CD14-positive monocyte (primary cell): Measurements from ENCODE around the gene OTUB1. TPM values are rescaled to one million over a fixed set of nuclear protein-coding genes. Genes with fewer than 3 reads are reported as not detected.

ENCODE experiments used
- DNase-seq, 3 donors: peaks; one replicate each; pipeline ENCODE4 v3.0.0-alpha.2; 2011 to 2022
- H2AFZ ChIP-seq: 2 replicates; pipeline ENCODE4 v1.6.0; 2012; ENCODE audit warnings: mild to moderate bottlenecking, low read depth, low read length, inconsistent platforms; ENCODE audit not compliant: insufficient read depth, poor library complexity, severe bottlenecking
- H3K27ac ChIP-seq, 2 donors: 1 replicate in 1 of 2; 2 replicates in 1 of 2; pipeline ENCODE4 v1.5.1; 2012 to 2013; ENCODE audit warnings: low read length in 2 of 2, control low read depth in 1 of 2, inconsistent platforms in 1 of 2, low read depth in 1 of 2, mild to moderate bottlenecking in 1 of 2
- H3K27me3 ChIP-seq, 2 donors: one replicate each; pipeline versions ENCODE4 v1.6.0 to v1.6.1; 2011 to 2013; ENCODE audit warnings: low read length in 2 of 2; ENCODE audit not compliant: control insufficient read depth in 2 of 2, insufficient read depth in 2 of 2
- H3K36me3 ChIP-seq, 2 donors: replicated peaks in 1 of 2; 1 replicate in 1 of 2; 2 replicates in 1 of 2; pipeline versions ENCODE4 v1.5.1 to v1.6.1; 2012 to 2013; ENCODE audit warnings: low read length in 2 of 2, control low read depth in 1 of 2, inconsistent platforms in 1 of 2, mild to moderate bottlenecking in 1 of 2; ENCODE audit not compliant: insufficient read depth in 2 of 2, control insufficient read depth in 1 of 2
- H3K4me1 ChIP-seq, 2 donors: 1 replicate in 1 of 2; 2 replicates in 1 of 2; pipeline versions ENCODE4 v1.5.1 to v1.6.1; 2012 to 2013; ENCODE audit warnings: low read length in 2 of 2, control low read depth in 1 of 2, inconsistent platforms in 1 of 2, mild to moderate bottlenecking in 1 of 2, moderate library complexity in 1 of 2; ENCODE audit not compliant: insufficient read depth in 2 of 2, control insufficient read depth in 1 of 2
- H3K4me2 ChIP-seq: replicated peaks from 2 replicates; pipeline ENCODE3; 2012; ENCODE audit warnings: low read length, moderate library complexity, mild to moderate bottlenecking; ENCODE audit not compliant: poor library complexity, severe bottlenecking; ENCODE audit errors: extremely low read depth
- H3K4me3 ChIP-seq, 3 experiments: fragments of 200-600 bp in 1 of 3; sonication (generic) in 1 of 3; replicated peaks in 1 of 3; 1 replicate in 2 of 3; 2 replicates in 1 of 3; pipeline ENCODE4 v1.5.1; 2011 to 2013; ENCODE audit warnings: low read length in 3 of 3, mild to moderate bottlenecking in 3 of 3, control low read depth in 2 of 3, low read depth in 2 of 3, inconsistent platforms in 1 of 3, moderate library complexity in 1 of 3
- H3K79me2 ChIP-seq: 2 replicates; pipeline ENCODE4 v1.6.0; 2012; ENCODE audit warnings: mild to moderate bottlenecking, control low read depth, inconsistent platforms, low read length, moderate library complexity; ENCODE audit not compliant: insufficient read depth
- H3K9ac ChIP-seq: 2 replicates; pipeline ENCODE4 v1.6.0; 2017; ENCODE audit warnings: low read length, mild to moderate bottlenecking; ENCODE audit not compliant: insufficient read depth, poor library complexity, severe bottlenecking
- H3K9me3 ChIP-seq, 2 donors: replicated peaks in 1 of 2; 1 replicate in 1 of 2; 2 replicates in 1 of 2; pipeline versions ENCODE4 v1.5.1 to v1.6.1; 2012 to 2013; ENCODE audit warnings: low read length in 2 of 2, control low read depth in 1 of 2; ENCODE audit not compliant: control insufficient read depth in 1 of 2, insufficient read depth in 1 of 2
- H4K20me1 ChIP-seq: 2 replicates; pipeline ENCODE4 v1.6.0; 2012; ENCODE audit warnings: mild to moderate bottlenecking, low read length, control low read depth, moderate library complexity; ENCODE audit not compliant: insufficient read depth
- H3K27ac Mint-ChIP-seq, 7 donors: one replicate each; pipeline ENCODE4 v1.8.0; 2020; ENCODE audit warnings: mild to moderate bottlenecking in 7 of 7, mixed read lengths in 7 of 7, moderate library complexity in 6 of 7, inconsistent platforms in 2 of 7
- H3K27me3 Mint-ChIP-seq, 3 donors: one replicate each; pipeline ENCODE4 v1.8.0; 2021 to 2022; ENCODE audit warnings: low read depth in 3 of 3, mild to moderate bottlenecking in 3 of 3, mixed read lengths in 3 of 3, moderate library complexity in 3 of 3, inconsistent platforms in 1 of 3
- H3K36me3 Mint-ChIP-seq, 2 donors: one replicate each; pipeline ENCODE4 v1.8.0; 2020; ENCODE audit warnings: mixed read lengths in 2 of 2, inconsistent platforms in 1 of 2, mild to moderate bottlenecking in 1 of 2
- H3K4me1 Mint-ChIP-seq: one replicate; pipeline ENCODE4 v1.8.0; 2020; ENCODE audit warnings: mild to moderate bottlenecking, mixed read lengths
- H3K4me3 Mint-ChIP-seq, 2 donors: one replicate each; pipeline ENCODE4 v1.8.0; 2020; ENCODE audit warnings: mild to moderate bottlenecking in 2 of 2, mixed read lengths in 2 of 2, moderate library complexity in 1 of 2
- H3K9me3 Mint-ChIP-seq, 7 donors: one replicate each; pipeline ENCODE4 v1.8.0; 2020 to 2022; ENCODE audit warnings: mixed read lengths in 7 of 7, mild to moderate bottlenecking in 6 of 7, moderate library complexity in 6 of 7, inconsistent platforms in 2 of 7
- CTCF ChIP-seq: fragments of 200-600 bp; IDR thresholded peaks from one replicate; pipeline ENCODE4 v1.8.0; 2022; ENCODE audit warnings: antibody characterized with exemption, mild to moderate bottlenecking
- WGBS: methylation state at CpG from one replicate; pipeline ENCODE4 v1.1.5; 2013; ENCODE audit warnings: missing lambda C conversion rate; ENCODE audit not compliant: insufficient coverage; 5-methylcytosine and 5-hydroxymethylcytosine counted together
- intact Hi-C, 2 donors: fragments of 100-400 bp; cut with micrococcal nuclease; formaldehyde crosslinking; loops; one replicate each; pipeline versions ENCODE4 v1.15.0 to v1.15.1; 2023
- polyA plus RNA-seq, 3 donors: library from polyadenylated mRNA; depleted of rRNA in 1 of 3; unstranded in 2 of 3; stranded (reverse) in 1 of 3; fragments of 300-500 nt in 2 of 3; fragments of >200 nt in 1 of 3; fragmentation: Illumina TruSeq in 2 of 3; gene quantifications; 1 replicate in 2 of 3; 2 replicates in 1 of 3; pipeline ENCODE4 v1.2.3, GENCODE V29; 2012 to 2021

Gene OTUB1
- polyA plus RNA-seq, 3 donors, result 131 to 170 (median 140) TPM

GRCh38 chr11:64021757-64022093 lies 35.5 kb downstream of the OTUB1 start:
- H4K20me1 ChIP-seq, result no peaks in the 10 kb centered on the region
- Mint-ChIP-seq H3K4me3 (no peak overlapping the region), H3K9me3 (no peaks in the 10 kb centered on the region), H3K4me1 (peaks cover 2% of the 10 kb centered on the region), H3K36me3 (no peaks in the 10 kb centered on the region), H3K27me3 (peaks cover 3 to 9% (median 6%) of the 10 kb centered on the region in 3 donors), H3K27ac (no peak overlapping the region)
- 62% methylated on average over 5 of the region's 10 CpGs for WGBS
- intact Hi-C loops, result no loop called here
- H3K4me1 ChIP-seq, result no peaks in the 10 kb centered on the region
- no peaks in the 10 kb centered on the region for H3K9me3 ChIP-seq
- DNase-seq, result no peak
- H2AFZ ChIP-seq, result no peak overlapping the region
- H3K4me2 ChIP-seq, result no peak overlapping the region
- H3K27me3 ChIP-seq, result no peaks in the 10 kb centered on the region
- no peak overlapping the region for H3K27ac ChIP-seq
- H3K9ac ChIP-seq, result no peak overlapping the region
- no peaks in the 10 kb centered on the region for H3K79me2 ChIP-seq
- no peak for TF ChIP-seq CTCF
- no peak overlapping the region for H3K4me3 ChIP-seq
- no peaks in the 10 kb centered on the region for H3K36me3 ChIP-seq

GRCh38 chr11:64022125-64022784 lies 36.0 kb downstream of the OTUB1 start:
- Histone ChIP-seq H3K9ac (no peak overlapping the region), H3K27ac (no peak overlapping the region), H3K4me1 (peaks cover 3 to 5% of the 10 kb centered on the region in 2 donors), H3K9me3 (no peaks in the 10 kb centered on the region), H3K27me3 (no peaks in the 10 kb centered on the region), H2AFZ (no peak overlapping the region), H3K4me2 (no peak overlapping the region), H3K36me3 (no peaks in the 10 kb centered on the region), H3K79me2 (no peaks in the 10 kb centered on the region), H4K20me1 (no peaks in the 10 kb centered on the region), H3K4me3 (no peak overlapping the region)
- intact Hi-C loops, result no loop called here
- 94% methylated on average over 13 of the region's 14 CpGs for WGBS
- peaks cover 6% of the 10 kb centered on the region for H3K4me1 Mint-ChIP-seq
- no peak for DNase-seq
- TF ChIP-seq CTCF, result no peak
- H3K27ac Mint-ChIP-seq, result no peak overlapping the region
- no peaks in the 10 kb centered on the region for H3K9me3 Mint-ChIP-seq
- peaks cover 3 to 9% (median 6%) of the 10 kb centered on the region in 3 donors for H3K27me3 Mint-ChIP-seq
- no peaks in the 10 kb centered on the region for H3K36me3 Mint-ChIP-seq
- no peak overlapping the region for H3K4me3 Mint-ChIP-seq
